GOT3 (cell line): ENCODE results near the gene KLF7.
"Not testable (repeated sequence)": the region's sequence is repeated elsewhere in the genome, so short reads cannot be mapped to it uniquely, and the experiment has no call there.

Experiments
- DNase-seq: peaks from one replicate; lab custom pipeline; 2025; ENCODE audit warnings: mixed read lengths; lab: John Stamatoyannopoulos, UW

Gene KLF7

GRCh38 chr2:207066166-207066565 lies 99.6 kb downstream of the KLF7 start:
- DNase-seq: no peak

- DNase-seq: no peak
These were observed 101.5 kb downstream of the KLF7 start for GRCh38 chr2:207064128-207064690.

DNA sequence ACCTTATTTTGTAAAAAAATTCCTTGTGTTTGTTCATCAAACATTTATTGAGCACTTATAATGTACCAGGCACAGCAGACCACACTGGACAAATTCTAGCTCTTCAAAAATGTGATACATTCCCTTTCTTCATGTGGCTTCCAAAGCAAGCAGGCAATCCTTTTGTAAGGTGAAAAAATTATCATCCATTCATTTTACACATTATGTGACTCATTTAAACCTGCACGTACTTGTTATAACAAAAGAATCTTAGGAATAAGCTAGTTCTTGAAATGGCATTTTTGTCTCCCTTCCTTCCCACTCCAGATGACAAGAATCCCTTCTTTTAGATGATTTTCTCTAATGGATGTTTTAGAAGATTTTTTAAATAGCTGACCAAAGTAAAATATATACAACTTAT lies 104.6 kb downstream of the KLF7 start:
- DNase-seq: no peak

- DNase-seq: no peak
These were observed 110.5 kb downstream of the KLF7 start for GRCh38 chr2:207055257-207055656.

GRCh38 chr2:207054521-207054920 lies 111.2 kb downstream of the KLF7 start:
- no peak for DNase-seq

DNA sequence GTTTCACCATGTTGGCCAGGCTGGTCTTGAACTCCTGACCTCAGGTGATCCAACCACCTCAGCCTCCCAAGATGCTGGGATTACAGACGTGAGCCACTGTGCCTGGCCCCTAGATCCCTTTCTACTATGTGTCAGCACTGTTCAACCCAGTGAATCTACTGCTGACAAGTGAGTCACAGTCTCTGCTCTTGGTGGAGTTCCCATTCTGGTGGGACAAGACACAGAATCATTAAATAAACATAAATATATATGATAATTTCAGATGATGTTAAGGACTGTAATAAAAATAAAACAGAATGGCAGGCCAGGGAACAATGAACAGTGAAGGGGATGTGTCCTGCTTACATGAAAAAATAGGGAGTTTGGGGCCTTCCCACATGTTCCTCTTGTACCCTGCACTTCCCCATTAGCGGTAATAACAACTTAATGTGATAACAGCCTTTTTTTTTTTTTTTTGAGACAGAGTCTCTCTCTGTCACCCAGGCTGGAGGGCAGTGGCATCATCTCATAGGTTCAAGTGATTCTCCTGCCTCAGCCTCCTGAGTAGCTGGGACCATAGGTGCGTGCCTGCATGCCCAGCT lies 114.3 kb downstream of the KLF7 start:
- no peak for DNase-seq

GRCh38 chr2:207049122-207049521 lies 116.6 kb downstream of the KLF7 start:
- no peak for DNase-seq

DNA sequence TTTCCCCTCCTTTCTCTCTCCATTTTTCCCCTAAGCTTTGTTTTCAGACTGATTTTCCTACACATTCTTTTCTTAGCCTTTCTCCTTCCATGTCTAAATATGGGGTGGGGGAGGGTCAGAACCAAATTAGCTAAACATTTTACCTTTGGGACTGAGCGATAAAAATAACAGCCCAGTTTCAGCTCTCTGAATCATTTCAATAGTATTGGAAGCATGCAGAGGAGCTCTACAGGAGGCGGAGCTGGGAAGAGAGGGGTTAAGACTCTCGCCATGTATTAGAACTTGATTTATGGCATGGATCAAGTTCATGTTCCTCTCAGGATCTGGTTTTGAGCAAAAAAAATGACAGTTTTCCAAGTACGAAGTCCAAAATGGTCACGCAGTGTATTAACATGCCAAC lies 117.3 kb downstream of the KLF7 start:
- no peak for DNase-seq

DNA sequence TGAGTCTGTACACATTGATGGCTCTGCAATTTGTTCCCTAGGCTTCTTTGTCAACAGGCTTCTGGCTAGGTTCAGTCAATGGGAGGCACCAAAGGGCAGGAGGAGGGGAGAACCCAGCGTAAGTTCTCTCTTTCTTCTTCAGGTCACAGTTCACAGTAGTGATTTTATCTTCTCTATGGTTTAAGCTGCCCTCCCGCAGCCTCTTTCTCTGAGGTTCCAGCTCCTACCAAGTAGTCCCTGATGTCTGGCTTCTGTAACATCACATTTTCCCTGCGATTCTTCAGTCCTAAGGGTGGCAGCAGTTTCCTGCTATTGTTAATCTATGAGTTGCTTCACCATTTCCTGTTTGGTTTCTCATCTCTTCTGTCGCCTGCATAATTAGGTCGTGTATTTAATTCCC lies 119.0 kb downstream of the KLF7 start:
- DNase-seq: no peak

- DNase-seq: no peak
These were observed 120.2 kb downstream of the KLF7 start for GRCh38 chr2:207045531-207045930.

DNA sequence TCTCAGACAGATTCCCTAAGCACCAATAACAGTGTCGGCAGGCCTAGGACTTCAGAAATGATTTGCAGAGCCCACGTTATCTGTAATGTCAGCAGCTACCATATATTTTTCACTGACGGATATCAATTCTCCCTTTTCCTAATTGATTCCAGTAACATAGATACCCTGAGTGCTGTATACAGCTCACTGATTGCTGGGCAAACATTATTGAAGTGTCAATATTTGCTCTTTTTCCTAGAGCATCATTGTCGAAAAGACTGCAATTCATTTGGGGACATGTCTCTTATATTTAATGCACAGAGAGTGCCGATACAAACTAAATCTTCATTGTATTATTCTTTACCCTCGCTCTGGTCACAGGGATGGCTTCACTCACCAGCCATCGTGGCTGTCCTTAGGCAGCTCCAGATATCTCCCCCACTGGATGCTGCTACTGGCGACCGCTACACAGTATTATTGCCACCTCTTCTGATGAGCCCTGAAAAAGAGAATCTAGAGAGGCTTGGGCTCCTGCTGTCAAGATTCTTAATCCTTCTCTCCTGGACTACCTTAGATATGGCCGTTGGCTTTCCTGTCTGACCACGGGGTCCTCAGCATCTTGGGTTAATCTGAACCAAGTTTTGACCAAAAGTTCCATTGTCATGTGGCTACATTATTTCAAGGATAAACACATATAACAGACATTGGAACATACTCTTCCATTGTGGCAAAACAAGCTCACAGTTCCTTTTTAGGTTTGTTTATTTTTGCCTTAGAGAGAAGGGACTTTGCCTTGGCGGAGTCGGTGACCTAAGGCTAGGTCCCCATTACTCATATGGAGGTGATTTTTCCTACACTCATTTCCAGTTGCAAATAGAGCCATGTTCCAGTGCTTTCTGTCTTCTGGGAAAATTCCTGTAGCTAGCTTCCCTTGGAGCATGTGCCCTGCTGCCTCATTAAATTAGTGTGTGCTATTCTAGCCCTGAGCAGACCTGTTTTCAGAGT lies 121.1 kb downstream of the KLF7 start:
- DNase-seq: no peak

DNA sequence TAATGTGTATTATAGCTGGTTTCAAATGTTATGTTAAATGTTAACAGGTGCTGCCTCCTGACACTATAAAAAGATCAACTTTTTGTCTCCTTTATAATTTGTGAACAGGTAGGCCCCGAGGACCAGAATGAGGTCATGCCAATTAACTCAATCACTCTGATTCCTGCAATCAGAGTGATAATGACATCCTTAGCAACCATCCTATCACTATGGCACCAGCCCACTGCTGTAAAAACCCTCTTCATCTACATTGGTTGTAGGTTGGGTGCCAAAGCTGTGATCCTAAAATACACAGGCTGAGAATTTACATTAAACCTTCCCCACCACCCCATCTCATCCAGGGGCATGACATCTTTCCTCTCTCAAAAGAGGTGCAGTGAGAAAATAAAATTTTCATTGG lies 122.9 kb downstream of the KLF7 start:
- no peak for DNase-seq

GRCh38 chr2:207041786-207042554 lies 123.8 kb downstream of the KLF7 start:
- DNase-seq: no peak

- DNase-seq: no peak
These were observed 124.5 kb downstream of the KLF7 start for GRCh38 chr2:207041279-207041678.

DNA sequence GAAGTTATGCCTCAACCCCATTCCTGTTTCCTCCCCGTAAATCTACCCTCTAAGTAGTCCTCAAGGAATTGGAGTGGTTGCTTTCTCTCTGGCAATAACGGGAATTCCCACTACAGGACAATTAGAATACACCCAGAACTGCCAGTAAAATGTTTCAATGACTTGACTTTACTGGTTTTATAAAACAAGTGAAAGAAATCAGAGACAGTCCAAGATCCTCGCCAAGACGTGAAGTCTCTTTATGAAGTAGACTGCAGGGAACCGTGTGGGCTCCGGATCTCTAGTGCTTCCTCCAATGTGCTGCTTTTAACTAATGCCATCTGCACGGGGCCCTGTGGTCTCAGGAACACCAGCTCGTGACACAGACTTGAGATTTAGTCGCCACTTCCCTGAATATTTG lies 125.1 kb downstream of the KLF7 start:
- no peak for DNase-seq

DNA sequence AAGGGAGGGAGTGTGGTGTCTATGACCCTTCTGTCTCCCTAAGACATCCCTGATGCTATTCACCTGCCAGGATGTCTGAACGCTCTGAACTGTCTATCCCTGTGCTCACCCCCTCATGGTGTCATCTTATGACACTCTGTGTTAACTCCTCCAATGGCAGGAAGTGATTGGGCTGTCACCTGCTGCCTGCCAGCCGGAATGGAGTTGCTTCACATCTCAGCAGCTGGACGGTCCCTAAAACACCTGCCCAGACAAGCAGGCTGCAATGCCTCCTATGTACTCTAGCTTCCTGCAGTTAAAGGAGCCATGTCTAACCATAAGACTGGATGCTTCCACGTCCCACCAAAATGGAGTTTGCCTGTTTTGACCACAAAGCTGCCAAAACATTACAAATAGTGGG lies 126.5 kb downstream of the KLF7 start:
- no peak for DNase-seq

DNA sequence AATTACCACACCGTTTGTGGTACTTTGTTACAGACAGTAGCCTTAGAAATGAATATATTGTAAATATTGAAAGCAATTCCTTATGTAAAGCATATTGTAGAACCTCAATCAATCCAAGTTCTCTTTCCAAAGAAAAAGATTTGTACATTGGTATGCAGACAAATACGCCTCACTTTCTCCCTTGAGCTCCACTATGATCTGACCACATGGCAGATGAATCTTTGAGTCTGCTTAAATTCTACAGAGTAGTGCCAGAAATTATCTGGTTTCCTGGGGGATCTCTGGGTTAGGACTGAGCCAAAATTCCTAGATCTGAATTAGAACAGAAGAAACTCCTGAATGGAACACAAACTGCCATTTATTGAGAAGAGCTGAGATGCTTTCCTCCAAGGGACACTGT lies 127.4 kb downstream of the KLF7 start:
- no peak for DNase-seq

DNA sequence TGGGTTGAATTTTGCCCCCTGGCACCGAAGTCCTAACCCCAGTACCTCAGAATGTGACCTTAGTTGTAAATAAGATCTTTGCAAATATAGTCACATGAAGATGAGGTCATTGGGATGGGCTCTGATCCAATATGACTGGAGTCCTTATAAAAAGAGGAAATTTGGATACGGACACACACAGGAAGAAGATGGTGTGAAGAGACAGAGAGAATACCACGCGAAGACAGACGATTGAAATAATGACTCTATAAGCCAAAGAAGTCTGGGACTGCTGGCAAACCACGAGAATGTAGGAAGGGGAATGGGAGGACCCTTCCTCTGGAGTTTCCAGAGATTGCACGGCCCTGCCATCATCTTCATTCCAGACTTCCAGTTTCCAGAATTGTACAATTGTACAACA lies 127.9 kb downstream of the KLF7 start:
- DNase-seq: no peak

DNA sequence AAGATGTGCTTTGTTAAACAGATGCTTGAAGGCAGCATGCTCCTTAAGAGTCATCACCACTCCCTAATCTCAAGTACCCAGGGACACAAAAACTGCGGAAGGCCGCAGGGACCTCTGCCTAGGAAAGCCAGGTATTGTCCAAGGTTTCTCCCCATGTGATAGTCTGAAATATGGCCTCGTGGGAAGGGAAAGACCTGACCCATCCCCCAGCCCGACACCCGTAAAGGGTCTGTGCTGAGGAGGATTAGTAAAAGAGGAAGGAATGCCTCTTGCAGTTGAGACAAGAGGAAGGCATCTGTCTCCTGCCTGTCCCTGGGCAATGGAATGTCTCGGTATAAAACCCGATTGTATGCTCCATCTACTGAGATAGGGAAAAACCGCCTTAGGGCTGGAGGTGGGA lies 128.7 kb downstream of the KLF7 start:
- DNase-seq: not testable (repeated sequence)

DNA sequence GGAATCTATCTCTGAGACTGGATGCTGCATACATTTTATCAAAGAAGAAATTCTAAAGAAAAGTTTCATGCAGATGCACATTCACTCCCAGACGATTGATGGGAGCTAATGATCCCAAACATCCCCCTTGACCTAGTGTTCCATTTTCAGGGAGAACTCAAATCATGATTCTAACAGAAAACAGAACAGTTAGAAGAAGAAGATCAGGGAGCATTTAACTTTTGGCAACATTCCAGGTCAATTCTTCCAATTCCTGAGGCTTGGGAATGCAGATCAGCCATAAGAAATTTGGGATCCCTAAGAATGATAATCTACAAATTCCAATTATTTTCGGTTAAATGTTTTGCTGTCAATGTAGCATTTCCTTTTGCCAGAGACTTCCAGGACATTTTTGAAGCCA lies 129.9 kb downstream of the KLF7 start:
- no peak for DNase-seq

DNA sequence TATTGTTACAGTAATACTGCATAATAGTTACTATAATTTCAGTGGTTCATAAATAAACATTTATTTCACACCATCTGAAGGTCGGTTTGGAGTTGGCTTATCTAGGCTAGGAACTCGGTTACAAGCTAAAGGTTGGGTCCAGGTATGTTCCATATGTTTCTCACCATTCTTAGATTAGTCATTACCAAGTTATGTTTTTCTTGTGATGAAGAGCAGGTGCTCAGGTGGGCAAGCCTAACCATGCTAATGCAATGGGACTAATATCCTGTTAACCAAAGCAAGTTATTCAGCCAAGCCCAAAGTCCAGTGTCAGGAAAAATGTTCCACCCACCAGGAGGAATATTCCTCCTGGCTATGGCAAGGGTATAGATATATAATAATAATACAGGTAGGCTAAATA lies 133.3 kb downstream of the KLF7 start:
- no peak for DNase-seq
